ENCODE data around the gene BRICD5.
A peak's percentile ranks its signal among the peaks of the same experiment; 100 is the strongest.
"Not testable (repeated sequence)": the region's sequence is repeated elsewhere in the genome, so short reads cannot be mapped to it uniquely, and the experiment has no call there.

The BRICD5 gene

DNA sequence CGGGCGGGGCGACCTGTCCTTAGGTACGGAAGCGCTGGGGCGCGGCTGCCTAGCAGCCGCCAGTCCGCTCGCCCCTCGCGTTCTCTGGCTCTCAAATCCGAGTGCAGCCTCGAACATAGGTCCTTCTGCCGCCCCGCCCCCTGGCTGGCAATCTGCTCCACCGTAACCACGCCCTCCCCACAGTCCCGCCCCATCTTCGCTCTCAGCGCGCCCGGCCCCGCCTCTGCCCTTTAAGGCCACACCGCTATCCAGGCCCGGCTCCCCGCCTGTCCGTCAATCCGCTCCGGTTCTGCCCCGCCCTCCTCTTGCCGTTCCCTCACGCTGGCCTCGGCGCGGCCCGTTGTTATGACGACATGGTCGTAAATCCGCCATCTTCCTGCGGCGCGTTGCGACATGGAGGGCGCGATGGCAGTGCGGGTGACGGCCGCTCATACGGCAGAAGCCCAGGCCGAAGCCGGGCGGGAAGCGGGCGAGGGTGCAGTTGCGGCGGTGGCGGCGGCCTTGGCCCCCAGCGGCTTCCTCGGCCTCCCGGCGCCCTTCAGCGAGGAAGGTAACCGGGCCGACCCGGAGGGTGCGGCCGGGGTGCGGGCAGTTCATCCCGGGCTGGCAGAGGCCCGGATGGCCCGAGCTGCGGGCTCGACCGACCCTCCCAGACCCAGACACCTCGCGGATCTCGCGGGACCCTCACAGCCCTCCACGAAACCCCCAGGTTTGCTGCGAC lies 12.7 kb upstream of the BRICD5 start, which contains the start of gene E4F1:
TSS of gene E4F1 (plus strand) at position 371 of the 721 bp plus-strand sequence. CDS start at position 394, 23 bp downstream.
- DNase-seq (ENCODE audit: low spot score): peak; percentile 100

DNA sequence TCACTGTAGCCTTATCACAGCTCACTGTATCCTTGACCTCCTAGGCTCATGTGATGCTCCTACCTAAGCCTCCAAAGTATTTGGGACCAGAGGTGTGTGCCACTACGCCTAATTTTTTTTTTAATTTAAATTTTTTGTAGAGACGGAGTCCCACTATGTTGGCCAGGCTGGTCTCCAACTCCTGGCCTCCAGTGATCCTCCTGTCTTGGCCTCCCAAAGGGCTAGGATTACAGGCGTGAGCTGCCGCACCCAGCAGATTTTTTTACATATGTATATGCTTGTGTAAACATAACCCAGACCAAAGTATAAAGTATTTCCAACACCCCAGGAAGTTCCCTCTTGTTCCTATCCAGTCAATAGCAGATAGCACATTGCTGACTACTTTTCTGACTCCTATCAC lies 5.7 kb upstream of the BRICD5 start:
- DNase-seq (ENCODE audit: low spot score): no peak

DNA sequence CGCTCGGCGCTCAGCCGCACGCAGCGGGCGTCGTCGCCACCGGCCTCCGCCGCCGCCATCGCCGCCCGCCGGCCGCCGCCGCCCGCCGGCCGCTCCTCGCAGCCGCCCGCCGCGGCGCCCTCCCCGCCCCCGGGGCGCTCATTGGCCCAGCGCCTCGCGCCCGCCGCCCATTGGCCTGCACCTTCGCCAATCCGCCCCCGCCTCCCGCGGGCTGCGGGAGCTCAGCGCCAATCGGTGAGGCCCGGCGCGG lies 4.0 kb upstream of the BRICD5 start, which contains the start of gene PGP:
TSS of gene PGP (minus strand) at position 122 of the 250 bp plus-strand sequence. CDS start at position 59, 63 bp downstream.
- no peak for DNase-seq (ENCODE audit: low spot score)

DNA sequence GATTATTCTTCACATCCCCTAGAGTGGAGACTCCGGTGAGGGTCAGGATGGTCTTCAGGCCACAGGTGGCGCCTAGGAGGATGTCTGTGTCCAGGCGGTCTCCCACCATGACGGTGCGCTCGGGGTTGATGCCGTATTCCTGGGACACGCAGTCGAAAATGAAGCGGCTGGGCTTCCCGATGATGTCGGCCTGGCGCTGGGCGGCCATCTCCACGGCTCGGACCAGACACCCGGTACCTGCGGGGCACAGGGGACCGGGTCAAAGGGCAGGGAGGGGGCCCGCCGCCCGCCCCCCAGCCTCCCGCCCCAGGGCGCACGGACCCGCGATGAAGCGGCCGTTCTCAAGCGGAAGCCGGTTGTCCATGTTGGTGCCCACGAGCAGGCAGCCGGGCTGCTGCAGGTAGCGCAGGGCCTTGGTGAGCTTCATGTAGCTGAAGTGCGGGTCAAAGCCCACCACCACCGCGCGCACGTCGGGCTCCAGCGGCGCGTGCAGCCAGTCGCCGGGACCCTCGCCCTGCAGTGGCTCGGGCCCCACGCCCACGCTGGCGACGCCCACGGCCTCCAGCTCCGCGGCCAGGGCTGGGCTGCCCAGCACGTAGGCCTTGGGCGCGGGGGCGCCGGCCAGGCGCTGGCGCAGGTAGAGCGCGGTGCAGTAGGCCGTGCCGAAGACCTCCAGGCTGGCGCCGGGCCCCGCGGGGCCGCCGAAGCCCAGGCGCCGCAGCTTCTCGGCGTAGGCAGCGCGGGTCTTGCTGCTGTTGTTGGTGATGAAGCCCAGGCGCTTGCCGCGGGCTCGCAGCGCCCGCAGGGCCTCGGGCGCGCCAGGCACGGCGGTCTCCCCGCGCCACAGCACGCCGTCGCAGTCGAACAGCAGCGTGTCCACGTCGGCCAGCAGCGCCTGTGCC lies 3.4 kb upstream of the BRICD5 start:
- DNase-seq (ENCODE audit: low spot score): no peak

DNA sequence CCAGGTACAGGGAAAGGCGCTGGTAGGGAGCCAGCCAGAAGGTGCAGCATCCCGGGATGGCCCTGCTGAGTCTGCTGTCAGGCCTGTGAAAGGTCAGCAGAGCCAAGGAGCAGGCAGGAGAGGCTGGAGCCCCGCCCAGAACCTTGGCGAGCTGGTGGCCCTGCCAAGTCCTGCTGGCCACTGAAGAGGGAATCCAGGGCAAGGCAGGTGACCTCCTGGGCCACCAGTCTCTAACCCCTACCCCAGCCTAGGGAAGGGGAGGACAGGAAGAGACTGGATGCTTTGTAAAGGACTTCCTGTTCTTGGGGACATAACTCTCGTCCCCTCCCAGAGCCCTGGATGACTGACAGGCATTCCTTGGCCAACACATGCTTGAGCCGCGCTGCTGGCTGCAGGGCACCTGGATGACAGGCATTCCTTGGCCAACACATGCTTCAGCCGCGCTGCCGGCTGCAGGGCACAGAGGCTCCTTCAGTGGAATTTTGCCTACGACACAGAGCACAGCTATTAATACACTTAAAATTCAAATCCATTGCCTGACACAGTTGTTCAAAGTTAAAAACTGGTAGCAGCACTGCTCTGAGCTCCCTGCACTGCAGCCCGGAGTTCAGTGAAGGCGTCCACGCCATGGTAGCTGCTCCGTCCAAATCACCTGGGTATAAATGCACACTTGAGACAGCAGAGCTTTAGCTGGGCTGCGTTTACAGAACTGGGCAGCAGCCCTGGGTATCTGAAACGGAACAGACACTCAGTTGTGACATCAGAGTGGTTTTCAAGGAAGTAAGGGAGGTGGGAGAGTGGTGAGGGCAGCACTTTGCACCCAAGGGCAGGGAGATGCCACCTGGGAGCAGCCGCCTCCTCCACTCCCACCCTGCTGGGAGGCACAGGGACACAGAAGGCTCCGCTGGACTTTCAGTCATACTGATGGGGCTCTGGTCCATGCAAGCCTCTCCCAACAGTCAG lies 2.0 kb upstream of the BRICD5 start:
- no peak for DNase-seq (ENCODE audit: low spot score)

DNA sequence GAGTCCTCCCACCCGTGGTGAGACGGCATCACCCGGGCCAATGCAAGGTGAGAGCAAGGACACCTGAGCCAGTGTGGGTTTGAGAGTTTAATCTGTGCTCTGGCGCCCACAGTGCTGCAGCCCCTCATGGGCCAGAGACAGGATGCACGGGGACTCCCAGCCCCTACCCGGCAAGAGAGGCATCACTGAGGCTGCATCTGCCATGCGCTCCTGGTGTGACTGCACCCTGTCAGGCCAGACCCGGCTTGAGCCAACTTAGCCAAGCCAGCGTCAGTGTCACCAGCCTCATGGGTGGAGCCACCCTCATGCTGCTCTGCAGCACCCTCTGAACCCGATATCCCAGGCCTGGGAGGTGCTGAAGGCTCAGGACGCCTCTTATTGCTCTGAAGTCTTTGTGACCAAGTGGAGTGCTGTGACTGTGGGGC lies 1.3 kb upstream of the BRICD5 start:
- DNase-seq (ENCODE audit: low spot score): no peak

DNA sequence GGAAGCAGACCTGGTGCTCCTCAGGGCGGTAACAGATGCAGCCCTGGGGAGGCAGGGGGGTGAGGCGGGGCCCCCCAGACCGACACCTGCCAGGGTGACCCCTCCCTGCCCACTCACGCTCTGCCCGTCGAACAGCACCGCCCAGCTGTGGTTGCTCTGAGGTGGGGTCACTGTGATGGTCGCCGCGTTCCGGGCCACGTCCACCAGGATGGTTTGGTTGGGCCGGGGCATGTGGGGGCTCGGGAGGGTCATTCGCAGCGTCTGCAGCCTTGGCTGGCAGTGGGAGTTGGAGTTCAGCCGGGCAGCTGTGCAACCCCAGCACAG lies 692 bp downstream of the BRICD5 start:
- DNase-seq (ENCODE audit: low spot score): no peak

DNA sequence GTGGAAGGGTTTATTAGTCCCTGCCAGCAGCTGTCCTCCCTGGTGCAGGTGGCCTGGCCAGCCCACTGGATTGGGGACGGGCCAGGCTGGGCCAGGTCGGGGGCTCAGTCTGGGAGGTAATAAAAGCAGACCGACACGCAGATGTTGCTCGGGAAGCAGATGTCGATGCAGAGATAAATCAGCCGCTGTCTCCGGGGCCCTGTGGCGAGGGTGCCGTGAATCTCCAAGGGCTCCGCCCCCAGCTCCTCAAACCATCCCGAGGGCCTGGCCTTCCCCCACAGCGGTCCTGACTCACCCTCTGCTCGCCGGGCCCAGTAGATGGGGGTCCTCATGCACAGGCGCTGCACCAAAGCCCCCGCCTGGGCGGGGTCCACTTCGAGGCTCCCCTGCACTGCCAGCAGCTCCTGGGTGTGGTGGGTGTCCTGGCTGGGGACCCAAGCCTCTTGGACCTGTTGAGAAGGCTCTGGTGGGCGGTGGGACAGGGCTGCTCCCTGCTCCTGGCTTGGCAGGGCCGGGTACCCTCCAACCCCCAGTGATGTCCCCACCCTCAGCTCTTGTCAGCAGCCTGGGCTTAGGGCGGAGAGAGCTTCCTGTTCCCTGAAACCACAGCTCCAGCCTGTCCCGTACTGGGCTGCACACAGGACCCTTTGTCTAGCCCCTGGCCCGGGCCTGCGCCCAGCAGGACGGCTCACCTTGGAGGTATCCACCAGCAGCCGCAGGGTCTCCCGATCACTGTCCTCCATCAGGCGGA lies 1.2 kb downstream of the BRICD5 start:
- DNase-seq (ENCODE audit: low spot score): no peak

DNA sequence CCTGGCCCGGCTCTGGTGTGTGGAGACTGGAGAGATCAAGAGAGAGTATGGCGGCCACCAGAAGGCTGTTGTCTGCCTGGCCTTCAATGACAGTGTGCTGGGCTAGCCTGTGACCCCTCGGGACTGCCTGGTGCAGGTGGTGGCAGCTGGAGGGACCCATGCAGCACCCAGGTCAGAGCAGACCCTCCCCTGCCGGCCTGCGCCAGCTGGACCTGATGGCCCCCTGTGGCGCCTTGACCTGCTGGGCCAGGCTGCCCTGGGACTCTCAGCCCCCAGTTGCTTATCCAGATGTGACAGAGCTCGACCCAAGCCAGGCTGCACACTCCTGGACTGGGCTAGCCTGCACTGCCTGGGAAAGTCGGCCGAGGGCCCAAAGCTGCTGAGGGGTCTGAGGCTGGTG lies 1.9 kb downstream of the BRICD5 start:
- DNase-seq (ENCODE audit: low spot score): no peak

DNA sequence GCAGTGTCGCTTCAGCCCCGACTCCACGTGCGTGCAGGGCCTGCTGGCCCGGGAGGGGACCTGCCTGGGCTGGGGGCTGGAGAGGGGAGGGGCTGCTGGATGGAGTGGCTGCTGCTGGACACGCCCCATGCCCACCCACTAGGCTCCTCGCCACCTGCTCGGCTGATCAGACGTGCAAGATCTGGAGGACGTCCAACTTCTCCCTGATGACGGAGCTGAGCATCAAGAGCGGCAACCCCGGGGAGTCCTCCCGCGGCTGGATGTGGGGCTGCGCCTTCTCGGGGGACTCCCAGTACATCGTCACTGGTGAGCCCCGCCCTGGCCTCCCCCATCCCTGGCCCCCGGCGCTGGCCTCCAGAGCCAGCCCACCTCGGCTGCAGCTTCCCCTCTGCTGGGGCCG lies 2.4 kb downstream of the BRICD5 start:
- no peak for DNase-seq (ENCODE audit: low spot score)

DNA sequence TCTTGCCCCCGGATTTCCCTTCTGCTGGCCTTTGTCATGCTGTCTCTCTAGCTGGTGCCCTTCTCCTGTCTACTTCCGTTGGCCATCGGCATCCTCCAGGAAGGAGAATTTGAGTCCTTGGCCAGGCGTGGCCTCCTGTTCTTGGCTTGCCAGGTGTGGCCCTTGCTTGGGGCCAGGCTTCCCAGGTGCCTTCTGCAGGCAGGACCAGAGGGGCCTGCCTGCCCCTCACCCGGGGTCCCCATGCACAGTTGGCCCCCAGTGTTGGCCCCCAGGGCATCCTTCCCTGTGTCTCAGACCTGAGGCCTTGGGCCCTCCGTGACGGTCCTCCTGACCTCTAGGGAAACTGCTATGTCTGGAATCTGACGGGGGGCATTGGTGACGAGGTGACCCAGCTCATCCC lies 2.8 kb downstream of the BRICD5 start:
- no peak for DNase-seq (ENCODE audit: low spot score)

DNA sequence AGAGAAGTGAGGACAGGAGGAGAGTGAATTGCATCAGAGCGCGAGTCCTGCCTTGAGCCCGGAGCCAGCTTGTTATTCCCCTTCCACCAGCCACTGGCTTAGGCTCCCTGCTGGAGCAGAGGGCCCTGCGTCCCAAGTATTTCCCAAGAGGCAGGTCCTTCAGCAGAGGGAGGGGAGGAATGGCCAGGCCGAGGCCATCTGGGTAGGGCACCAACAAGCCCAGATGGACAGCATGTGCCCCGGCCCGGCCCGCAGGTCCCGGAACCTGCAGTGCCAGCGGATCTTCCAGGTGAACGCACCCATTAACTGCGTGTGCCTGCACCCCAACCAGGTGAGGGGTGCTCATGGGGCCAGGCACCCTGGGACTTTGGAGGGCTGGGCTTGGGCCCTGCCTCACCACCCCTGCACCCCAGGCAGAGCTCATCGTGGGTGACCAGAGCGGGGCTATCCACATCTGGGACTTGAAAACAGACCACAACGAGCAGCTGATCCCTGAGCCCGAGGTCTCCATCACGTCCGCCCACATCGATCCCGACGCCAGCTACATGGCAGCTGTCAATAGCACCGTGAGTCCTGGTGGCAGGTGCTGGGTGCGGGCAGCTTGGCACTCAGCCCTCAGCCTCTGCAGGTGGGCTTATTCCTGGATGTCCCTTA lies 3.8 kb downstream of the BRICD5 start:
- DNase-seq (ENCODE audit: low spot score): no peak

DNA sequence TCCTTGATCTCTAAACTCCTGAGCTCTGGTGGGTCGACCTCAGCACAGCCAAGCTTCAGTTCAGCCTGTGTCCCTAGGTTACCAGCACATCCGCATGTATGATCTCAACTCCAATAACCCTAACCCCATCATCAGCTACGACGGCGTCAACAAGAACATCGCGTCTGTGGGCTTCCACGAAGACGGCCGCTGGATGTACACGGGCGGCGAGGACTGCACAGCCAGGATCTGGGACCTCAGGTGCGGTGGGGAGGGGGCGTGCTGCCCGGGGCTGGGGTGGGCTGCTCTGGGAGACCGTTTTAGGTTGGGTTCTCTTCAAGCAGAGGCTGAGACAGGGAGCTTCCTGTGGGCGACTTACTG lies 4.3 kb downstream of the BRICD5 start:
- no peak for DNase-seq (ENCODE audit: low spot score)

DNA sequence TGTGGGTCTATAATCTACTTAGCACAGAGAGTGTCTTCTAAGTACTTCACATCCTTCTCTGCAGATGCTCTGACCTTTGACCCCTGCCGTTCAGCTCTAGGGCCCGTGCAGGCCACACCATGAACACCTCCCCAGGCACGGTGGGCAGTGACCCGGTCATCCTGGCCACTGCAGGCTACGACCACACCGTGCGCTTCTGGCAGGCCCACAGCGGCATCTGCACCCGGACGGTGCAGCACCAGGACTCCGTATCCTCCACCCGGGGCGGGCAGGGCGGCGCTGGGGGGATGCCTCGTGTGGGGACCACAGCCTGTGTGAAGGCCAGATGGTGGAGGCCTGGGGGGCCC lies 4.7 kb downstream of the BRICD5 start:
- DNase-seq (ENCODE audit: low spot score): no peak

DNA sequence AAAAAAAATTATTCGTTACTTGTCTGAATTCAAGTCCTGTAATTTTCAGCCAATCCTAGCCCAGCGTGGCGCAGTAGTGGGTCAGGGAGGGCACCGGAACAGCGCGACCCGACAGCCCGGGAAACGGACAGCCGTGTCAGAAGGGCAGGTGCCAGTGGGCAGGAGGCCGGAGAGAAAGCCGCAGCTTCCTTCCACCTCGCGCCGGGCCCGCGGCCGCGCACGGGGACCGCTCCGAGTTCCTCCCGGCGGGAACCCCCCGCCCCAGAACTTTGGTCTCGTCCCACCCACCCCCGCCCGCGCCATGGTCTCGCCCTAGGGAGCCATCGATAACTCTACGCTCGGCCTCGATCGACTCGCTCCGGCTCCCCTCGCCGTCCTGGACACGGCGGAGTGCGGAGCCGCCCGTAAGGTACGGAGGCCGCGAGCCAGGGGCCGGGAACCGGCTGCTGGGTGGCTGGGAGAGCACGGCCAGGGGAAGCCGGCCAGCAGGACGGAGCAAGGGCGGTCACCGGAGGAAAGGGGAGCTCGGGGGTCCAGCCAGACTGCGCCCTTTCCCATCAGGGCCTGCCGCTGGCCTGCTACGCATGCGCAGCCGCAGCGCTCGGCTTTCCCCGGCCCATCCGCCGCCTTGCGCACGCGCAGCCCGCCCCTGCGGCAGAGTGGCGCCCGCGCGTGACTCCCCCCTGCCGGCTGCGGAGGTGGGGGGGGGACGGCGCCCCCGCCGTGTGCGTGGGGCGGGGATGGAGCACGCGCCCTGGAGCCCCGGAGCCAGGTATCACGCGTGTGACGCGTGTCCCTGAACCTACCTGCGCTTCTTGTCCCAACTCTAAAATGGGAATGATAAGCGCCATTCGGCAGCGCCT lies 5.3 kb downstream of the BRICD5 start, which contains the start of gene MLST8:
TSS of gene MLST8 (plus strand) at position 351 of the 863 bp plus-strand sequence. CDS start 632 bp downstream, outside the sequence.
- peak; percentile 100 for DNase-seq (ENCODE audit: low spot score)

DNA sequence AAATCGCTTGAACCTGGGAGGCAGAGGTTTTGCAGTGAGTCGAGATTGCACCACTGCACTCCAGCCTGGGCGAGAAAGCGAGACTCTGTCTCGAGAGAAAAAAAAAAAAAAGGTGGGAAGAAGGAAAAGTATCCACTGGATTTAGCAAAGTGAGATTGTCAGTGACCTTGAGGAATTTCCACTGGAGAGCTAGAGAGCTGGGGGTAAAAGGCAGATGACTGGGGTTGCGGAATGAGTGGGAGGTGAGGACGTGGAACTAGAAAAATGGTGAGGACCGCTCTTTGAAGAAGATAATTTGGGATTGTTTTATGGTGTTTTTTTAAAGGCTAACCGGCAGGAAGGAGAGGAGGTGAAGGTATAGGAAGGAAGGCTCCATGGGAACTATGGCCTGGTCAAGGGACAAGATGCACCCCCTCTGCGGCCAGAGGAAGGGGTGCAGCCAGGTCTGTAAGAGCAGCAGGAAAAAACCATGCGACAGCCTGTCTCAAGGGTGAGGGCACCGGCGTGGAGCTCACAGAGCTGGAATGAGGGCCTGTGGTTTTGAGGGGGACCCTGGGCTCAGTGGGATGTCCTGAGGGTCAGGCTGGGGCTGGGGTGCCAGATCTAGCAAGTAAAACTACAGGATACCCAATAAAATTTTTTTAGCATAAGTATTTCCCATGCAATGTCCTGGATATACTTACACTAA lies 6.1 kb downstream of the BRICD5 start:
- no peak for DNase-seq (ENCODE audit: low spot score)

DNA sequence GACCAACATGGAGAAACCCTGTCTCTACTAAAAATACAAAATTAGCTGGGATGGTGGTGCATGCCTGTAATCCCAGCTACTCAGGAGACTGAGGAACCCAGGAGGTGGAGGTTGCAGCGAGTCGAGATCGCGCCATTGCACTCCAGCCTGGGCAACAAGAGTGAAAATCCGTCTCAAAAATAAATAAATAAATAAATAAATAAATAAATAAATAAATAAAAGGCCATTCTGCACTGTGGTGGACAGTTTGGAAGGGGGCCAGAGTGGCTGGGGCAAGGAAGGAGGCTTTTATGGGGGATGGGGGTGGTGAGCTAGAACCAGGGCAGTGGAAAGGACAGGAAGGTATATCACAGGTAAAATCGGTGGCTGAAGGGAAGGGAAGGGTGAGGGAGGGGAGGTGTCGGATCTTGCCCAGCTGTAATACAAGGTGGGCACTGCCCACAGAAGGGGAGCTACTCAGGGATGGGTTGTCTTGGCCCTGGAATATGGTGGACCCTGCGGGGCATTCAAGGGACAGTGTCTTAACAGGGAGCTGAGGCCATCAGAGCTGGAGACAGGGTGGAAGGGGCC lies 7.5 kb downstream of the BRICD5 start:
- DNase-seq (ENCODE audit: low spot score): not testable (repeated sequence)

DNA sequence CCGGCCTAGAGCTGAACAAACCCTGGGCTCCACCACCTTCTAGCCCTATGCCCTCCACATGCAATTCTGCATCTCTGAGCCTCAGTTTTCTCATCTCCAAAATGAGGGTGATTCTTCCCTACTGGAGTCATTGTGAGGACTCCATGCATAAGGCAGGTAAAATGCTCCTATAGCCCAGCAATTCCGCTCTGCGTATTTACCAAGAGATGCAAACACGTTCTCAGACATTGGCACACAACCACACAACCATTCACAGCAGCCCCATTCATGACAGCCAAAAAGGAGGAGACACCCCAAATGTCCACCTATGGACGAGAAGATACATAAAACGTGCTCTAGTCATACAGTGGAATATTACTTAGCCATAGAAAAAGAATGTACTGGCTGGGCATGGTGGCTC lies 10.3 kb downstream of the BRICD5 start:
- DNase-seq (ENCODE audit: low spot score): no peak

DNA sequence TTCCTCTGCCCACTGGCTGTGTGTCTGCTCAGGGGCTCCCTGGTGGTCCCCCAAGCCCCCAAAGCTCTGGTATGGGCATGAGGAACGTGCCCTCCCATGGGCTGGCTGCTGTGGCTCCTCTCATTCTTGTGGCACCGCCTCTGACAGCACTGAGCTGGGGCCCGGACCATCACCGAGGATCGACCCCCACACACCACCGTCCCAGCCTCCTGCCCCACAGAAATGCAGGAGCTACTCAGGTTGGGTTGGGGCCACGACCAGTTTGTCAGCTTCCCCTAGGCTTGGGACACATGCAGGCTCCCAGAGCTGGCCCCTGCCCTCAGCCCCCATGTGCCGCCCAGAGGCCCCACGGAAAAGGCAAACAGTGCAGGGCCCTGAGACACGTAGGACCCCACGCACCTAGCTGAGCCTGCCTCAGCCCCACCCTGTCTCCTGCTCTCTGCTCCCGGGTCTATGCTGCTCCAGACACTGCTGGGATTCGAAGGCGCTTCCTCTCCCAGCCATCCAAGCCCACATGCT lies 11.0 kb downstream of the BRICD5 start:
- DNase-seq (ENCODE audit: low spot score): no peak

All from AG08396 (cell line).